CD14-positive monocyte (primary cell): ENCODE results near the gene BTC. TPM values are rescaled to one million over a fixed set of nuclear protein-coding genes. Genes with fewer than 3 reads are reported as not detected.

Experiments used
- DNase-seq, 3 donors: peaks; one replicate each; pipeline ENCODE4 v3.0.0-alpha.2; 2011 to 2022
- H2AFZ ChIP-seq: 2 replicates; pipeline ENCODE4 v1.6.0; 2012; ENCODE audit warnings: mild to moderate bottlenecking, low read depth, low read length, inconsistent platforms; ENCODE audit not compliant: insufficient read depth, poor library complexity, severe bottlenecking
- H3K27ac ChIP-seq, 2 donors: 1 replicate in 1 of 2; 2 replicates in 1 of 2; pipeline ENCODE4 v1.5.1; 2012 to 2013; ENCODE audit warnings: low read length in 2 of 2, control low read depth in 1 of 2, inconsistent platforms in 1 of 2, low read depth in 1 of 2, mild to moderate bottlenecking in 1 of 2
- H3K27me3 ChIP-seq, 2 donors: one replicate each; pipeline versions ENCODE4 v1.6.0 to v1.6.1; 2011 to 2013; ENCODE audit warnings: low read length in 2 of 2; ENCODE audit not compliant: control insufficient read depth in 2 of 2, insufficient read depth in 2 of 2
- H3K36me3 ChIP-seq, 2 donors: replicated peaks in 1 of 2; 1 replicate in 1 of 2; 2 replicates in 1 of 2; pipeline versions ENCODE4 v1.5.1 to v1.6.1; 2012 to 2013; ENCODE audit warnings: low read length in 2 of 2, control low read depth in 1 of 2, inconsistent platforms in 1 of 2, mild to moderate bottlenecking in 1 of 2; ENCODE audit not compliant: insufficient read depth in 2 of 2, control insufficient read depth in 1 of 2
- H3K4me1 ChIP-seq, 2 donors: 1 replicate in 1 of 2; 2 replicates in 1 of 2; pipeline versions ENCODE4 v1.5.1 to v1.6.1; 2012 to 2013; ENCODE audit warnings: low read length in 2 of 2, control low read depth in 1 of 2, inconsistent platforms in 1 of 2, mild to moderate bottlenecking in 1 of 2, moderate library complexity in 1 of 2; ENCODE audit not compliant: insufficient read depth in 2 of 2, control insufficient read depth in 1 of 2
- H3K4me2 ChIP-seq: replicated peaks from 2 replicates; pipeline ENCODE3; 2012; ENCODE audit warnings: low read length, moderate library complexity, mild to moderate bottlenecking; ENCODE audit not compliant: poor library complexity, severe bottlenecking; ENCODE audit errors: extremely low read depth
- H3K4me3 ChIP-seq, 3 experiments: fragments of 200-600 bp in 1 of 3; sonication (generic) in 1 of 3; replicated peaks in 1 of 3; 1 replicate in 2 of 3; 2 replicates in 1 of 3; pipeline ENCODE4 v1.5.1; 2011 to 2013; ENCODE audit warnings: low read length in 3 of 3, mild to moderate bottlenecking in 3 of 3, control low read depth in 2 of 3, low read depth in 2 of 3, inconsistent platforms in 1 of 3, moderate library complexity in 1 of 3
- H3K79me2 ChIP-seq: 2 replicates; pipeline ENCODE4 v1.6.0; 2012; ENCODE audit warnings: mild to moderate bottlenecking, control low read depth, inconsistent platforms, low read length, moderate library complexity; ENCODE audit not compliant: insufficient read depth
- H3K9ac ChIP-seq: 2 replicates; pipeline ENCODE4 v1.6.0; 2017; ENCODE audit warnings: low read length, mild to moderate bottlenecking; ENCODE audit not compliant: insufficient read depth, poor library complexity, severe bottlenecking
- H3K9me3 ChIP-seq, 2 donors: replicated peaks in 1 of 2; 1 replicate in 1 of 2; 2 replicates in 1 of 2; pipeline versions ENCODE4 v1.5.1 to v1.6.1; 2012 to 2013; ENCODE audit warnings: low read length in 2 of 2, control low read depth in 1 of 2; ENCODE audit not compliant: control insufficient read depth in 1 of 2, insufficient read depth in 1 of 2
- H4K20me1 ChIP-seq: 2 replicates; pipeline ENCODE4 v1.6.0; 2012; ENCODE audit warnings: mild to moderate bottlenecking, low read length, control low read depth, moderate library complexity; ENCODE audit not compliant: insufficient read depth
- H3K27ac Mint-ChIP-seq, 7 donors: one replicate each; pipeline ENCODE4 v1.8.0; 2020; ENCODE audit warnings: mild to moderate bottlenecking in 7 of 7, mixed read lengths in 7 of 7, moderate library complexity in 6 of 7, inconsistent platforms in 2 of 7
- H3K27me3 Mint-ChIP-seq, 3 donors: one replicate each; pipeline ENCODE4 v1.8.0; 2021 to 2022; ENCODE audit warnings: low read depth in 3 of 3, mild to moderate bottlenecking in 3 of 3, mixed read lengths in 3 of 3, moderate library complexity in 3 of 3, inconsistent platforms in 1 of 3
- H3K36me3 Mint-ChIP-seq, 2 donors: one replicate each; pipeline ENCODE4 v1.8.0; 2020; ENCODE audit warnings: mixed read lengths in 2 of 2, inconsistent platforms in 1 of 2, mild to moderate bottlenecking in 1 of 2
- H3K4me1 Mint-ChIP-seq: one replicate; pipeline ENCODE4 v1.8.0; 2020; ENCODE audit warnings: mild to moderate bottlenecking, mixed read lengths
- H3K4me3 Mint-ChIP-seq, 2 donors: one replicate each; pipeline ENCODE4 v1.8.0; 2020; ENCODE audit warnings: mild to moderate bottlenecking in 2 of 2, mixed read lengths in 2 of 2, moderate library complexity in 1 of 2
- H3K9me3 Mint-ChIP-seq, 7 donors: one replicate each; pipeline ENCODE4 v1.8.0; 2020 to 2022; ENCODE audit warnings: mixed read lengths in 7 of 7, mild to moderate bottlenecking in 6 of 7, moderate library complexity in 6 of 7, inconsistent platforms in 2 of 7
- WGBS: methylation state at CpG from one replicate; pipeline ENCODE4 v1.1.5; 2013; ENCODE audit warnings: missing lambda C conversion rate; ENCODE audit not compliant: insufficient coverage; 5-methylcytosine and 5-hydroxymethylcytosine counted together
- intact Hi-C, 2 donors: fragments of 100-400 bp; cut with micrococcal nuclease; formaldehyde crosslinking; loops; one replicate each; pipeline versions ENCODE4 v1.15.0 to v1.15.1; 2023
- polyA plus RNA-seq, 3 donors: library from polyadenylated mRNA; depleted of rRNA in 1 of 3; unstranded in 2 of 3; stranded (reverse) in 1 of 3; fragments of 300-500 nt in 2 of 3; fragments of >200 nt in 1 of 3; fragmentation: Illumina TruSeq in 2 of 3; gene quantifications; 1 replicate in 2 of 3; 2 replicates in 1 of 3; pipeline ENCODE4 v1.2.3, GENCODE V29; 2012 to 2021
- TF ChIP-seq, protein P1 (sequence below): fragments of 200-600 bp; IDR thresholded peaks from one replicate; pipeline ENCODE4 v1.8.0; 2022; ENCODE audit warnings: antibody characterized with exemption, mild to moderate bottlenecking

BTC gene
- polyA plus RNA-seq, 3 donors = not detected

DNA sequence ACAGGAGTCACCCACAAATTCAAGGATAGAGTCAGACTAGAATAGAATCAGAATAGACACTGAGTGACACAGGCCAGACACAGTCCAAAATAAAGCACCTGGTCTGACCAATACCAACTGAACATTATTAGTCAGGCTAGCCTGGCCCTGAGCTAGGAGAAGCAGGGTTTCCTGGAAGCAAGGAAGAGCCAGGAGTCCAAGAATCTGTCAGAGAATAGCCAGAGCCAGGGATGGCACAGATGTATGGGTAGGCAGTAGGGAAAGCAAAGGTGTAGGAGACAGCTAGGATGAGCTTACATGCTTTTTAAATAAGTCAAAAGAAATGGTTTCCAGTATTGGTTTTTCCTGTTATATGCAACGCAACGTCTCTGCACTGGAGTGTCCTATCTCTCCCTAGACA is 3.7 kb downstream of the BTC start:
- Mint-ChIP-seq H3K27ac (no peak overlapping the region), H3K27me3 (peaks cover 32 to 41% (median 40%) of the 10 kb centered on the region in 3 donors), H3K9me3 (peaks cover 0 to 11% (median 5%) of the 10 kb centered on the region in 7 donors)

DNA sequence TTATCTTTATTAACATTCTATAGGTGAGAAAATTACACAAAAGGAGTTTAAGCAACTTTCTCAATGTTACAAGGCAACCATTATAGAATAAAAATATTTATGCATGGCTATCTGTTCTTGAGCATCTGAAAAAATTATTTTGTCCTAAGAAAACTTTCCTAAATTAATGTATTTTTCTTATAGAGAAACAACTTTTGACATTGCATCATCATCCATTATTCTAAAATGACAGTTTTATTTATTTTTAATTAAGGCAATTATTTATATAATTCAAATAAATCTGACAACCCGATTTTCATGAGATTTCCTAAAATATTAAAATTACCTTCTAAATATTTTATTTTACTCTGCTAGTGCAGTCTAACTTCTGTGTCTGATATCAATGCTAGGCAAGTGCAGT is 4.8 kb downstream of the BTC start:
- Histone ChIP-seq H3K36me3 (no peaks in the 10 kb centered on the region), H3K9ac (no peak overlapping the region), H3K27ac (no peak overlapping the region), H3K4me1 (peaks cover 8 to 10% of the 10 kb centered on the region in 2 donors), H3K4me2 (no peak overlapping the region), H3K27me3 (peaks cover 21 to 28% of the 10 kb centered on the region in 2 donors), H3K79me2 (no peaks in the 10 kb centered on the region), H3K4me3 (no peak overlapping the region), H3K9me3 (peaks cover 0 to 6% of the 10 kb centered on the region in 2 donors), H4K20me1 (no peaks in the 10 kb centered on the region), H2AFZ (no peak overlapping the region)
- TF ChIP-seq, protein P1, sequence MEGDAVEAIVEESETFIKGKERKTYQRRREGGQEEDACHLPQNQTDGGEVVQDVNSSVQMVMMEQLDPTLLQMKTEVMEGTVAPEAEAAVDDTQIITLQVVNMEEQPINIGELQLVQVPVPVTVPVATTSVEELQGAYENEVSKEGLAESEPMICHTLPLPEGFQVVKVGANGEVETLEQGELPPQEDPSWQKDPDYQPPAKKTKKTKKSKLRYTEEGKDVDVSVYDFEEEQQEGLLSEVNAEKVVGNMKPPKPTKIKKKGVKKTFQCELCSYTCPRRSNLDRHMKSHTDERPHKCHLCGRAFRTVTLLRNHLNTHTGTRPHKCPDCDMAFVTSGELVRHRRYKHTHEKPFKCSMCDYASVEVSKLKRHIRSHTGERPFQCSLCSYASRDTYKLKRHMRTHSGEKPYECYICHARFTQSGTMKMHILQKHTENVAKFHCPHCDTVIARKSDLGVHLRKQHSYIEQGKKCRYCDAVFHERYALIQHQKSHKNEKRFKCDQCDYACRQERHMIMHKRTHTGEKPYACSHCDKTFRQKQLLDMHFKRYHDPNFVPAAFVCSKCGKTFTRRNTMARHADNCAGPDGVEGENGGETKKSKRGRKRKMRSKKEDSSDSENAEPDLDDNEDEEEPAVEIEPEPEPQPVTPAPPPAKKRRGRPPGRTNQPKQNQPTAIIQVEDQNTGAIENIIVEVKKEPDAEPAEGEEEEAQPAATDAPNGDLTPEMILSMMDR = no peak
- peaks cover 0 to 7% (median 3%) of the 10 kb centered on the region in 7 donors for H3K9me3 Mint-ChIP-seq
- WGBS = no CpG with 5 or more reads among the region's 1 CpG
- peaks cover 22 to 32% (median 29%) of the 10 kb centered on the region in 3 donors for H3K27me3 Mint-ChIP-seq
- no peak for DNase-seq
- no peak overlapping the region for H3K4me3 Mint-ChIP-seq
- no peak overlapping the region for H3K27ac Mint-ChIP-seq
- H3K36me3 Mint-ChIP-seq = peaks cover 0 to 1% of the 10 kb centered on the region in 2 donors
- H3K4me1 Mint-ChIP-seq = peaks cover 9% of the 10 kb centered on the region
- intact Hi-C loops = no loop called here

More for the DNA sequence above, 3.7 kb downstream of the BTC start:
- Histone ChIP-seq H4K20me1 (no peaks in the 10 kb centered on the region), H3K79me2 (no peaks in the 10 kb centered on the region), H3K36me3 (no peaks in the 10 kb centered on the region), H2AFZ (no peak overlapping the region), H3K9me3 (peaks cover 0 to 6% of the 10 kb centered on the region in 2 donors), H3K27me3 (peaks cover 31 to 39% of the 10 kb centered on the region in 2 donors), H3K9ac (no peak overlapping the region), H3K27ac (no peak overlapping the region), H3K4me3 (no peak overlapping the region), H3K4me2 (no peak overlapping the region), H3K4me1 (peaks cover 8 to 11% of the 10 kb centered on the region in 2 donors)
- TF ChIP-seq, protein P1 = no peak
- Mint-ChIP-seq H3K4me1 (peaks cover 11% of the 10 kb centered on the region), H3K4me3 (no peak overlapping the region), H3K36me3 (peaks cover 0 to 3% of the 10 kb centered on the region in 2 donors)
- intact Hi-C loops = no loop called here
- 92% methylated on average over 2 of the region's 2 CpGs for WGBS
- DNase-seq = no peak
